HG03196 (cell line): ENCODE measurements around the gene KIF16B.
"Not testable (repeated sequence)": the region's sequence is repeated elsewhere in the genome, so short reads cannot be mapped to it uniquely, and the experiment has no call there.

ENCODE experiments used
- ATAC-seq: cut with Tn5 transposase; IDR thresholded peaks from one replicate; pipeline ENCODE4 v1.9.1; 2021; ENCODE audit not compliant: unreplicated experiment

The KIF16B gene

GRCh38 chr20:16270314-16270931 lies 302.8 kb downstream of the KIF16B start:
- no peak for ATAC-seq

- no peak for ATAC-seq
These were observed 305.7 kb downstream of the KIF16B start for GRCh38 chr20:16267526-16267925.

GRCh38 chr20:16265334-16265733 lies 307.9 kb downstream of the KIF16B start:
- no peak for ATAC-seq

- no peak for ATAC-seq
These were observed 309.7 kb downstream of the KIF16B start for GRCh38 chr20:16263582-16263981.

GRCh38 chr20:16262594-16262993 lies 310.7 kb downstream of the KIF16B start:
- no peak for ATAC-seq

- no peak for ATAC-seq
These were observed 311.4 kb downstream of the KIF16B start for GRCh38 chr20:16261733-16262273.

- ATAC-seq = no peak
These were observed 312.3 kb downstream of the KIF16B start for GRCh38 chr20:16260911-16261310.

- ATAC-seq = not testable (repeated sequence)
These were observed 313.1 kb downstream of the KIF16B start for GRCh38 chr20:16260133-16260532.

- ATAC-seq = no peak
These were observed 314.5 kb downstream of the KIF16B start for GRCh38 chr20:16258766-16259165.

- no peak for ATAC-seq
These were observed 315.3 kb downstream of the KIF16B start for GRCh38 chr20:16257813-16258430.

GRCh38 chr20:16257021-16257420 lies 316.2 kb downstream of the KIF16B start:
- no peak for ATAC-seq

- ATAC-seq = no peak
These were observed 326.4 kb downstream of the KIF16B start for GRCh38 chr20:16246870-16247269.

GRCh38 chr20:16246291-16246690 lies 327.0 kb downstream of the KIF16B start:
- ATAC-seq = no peak

GRCh38 chr20:16245879-16246278 lies 327.4 kb downstream of the KIF16B start:
- no peak for ATAC-seq

- no peak for ATAC-seq
These were observed 328.4 kb downstream of the KIF16B start for GRCh38 chr20:16244892-16245291.

GRCh38 chr20:16243470-16243869 lies 329.8 kb downstream of the KIF16B start:
- no peak for ATAC-seq

GRCh38 chr20:16241911-16242310 lies 331.3 kb downstream of the KIF16B start:
- ATAC-seq = no peak

GRCh38 chr20:16240355-16240754 lies 332.9 kb downstream of the KIF16B start:
- ATAC-seq = no peak

- no peak for ATAC-seq
These were observed 336.5 kb downstream of the KIF16B start for GRCh38 chr20:16236589-16237241.

GRCh38 chr20:16230402-16230801 lies 342.8 kb downstream of the KIF16B start:
- ATAC-seq = no peak

GRCh38 chr20:16229813-16230212 lies 343.4 kb downstream of the KIF16B start:
- no peak for ATAC-seq

- no peak for ATAC-seq
These were observed 344.5 kb downstream of the KIF16B start for GRCh38 chr20:16228722-16229121.
